ENCODE measurements around the gene CYP19A1. TPM values are rescaled to one million over a fixed set of nuclear protein-coding genes. Genes with fewer than 3 reads are reported as not detected.

The CYP19A1 gene
- polyA plus RNA-seq, 2 donors: 0.05 TPM; not detected in 1

- Histone ChIP-seq H3K27ac (ENCODE audit: low read depth in 2 of 2, low read length in 1 of 2) (no peak overlapping the region), H3K9me3 (ENCODE audit: control insufficient read depth in 2 of 2, insufficient read depth in 1 of 2, low read depth in 1 of 2, low read length in 1 of 2) (no peaks in the 10 kb centered on the region)
- WGBS, 2 donors: 85 to 88% methylated on average over 15 of the region's 15 CpGs
Observed at GRCh38 chr15:51377038-51377786, 38.8 kb upstream of the CYP19A1 start.

DNA sequence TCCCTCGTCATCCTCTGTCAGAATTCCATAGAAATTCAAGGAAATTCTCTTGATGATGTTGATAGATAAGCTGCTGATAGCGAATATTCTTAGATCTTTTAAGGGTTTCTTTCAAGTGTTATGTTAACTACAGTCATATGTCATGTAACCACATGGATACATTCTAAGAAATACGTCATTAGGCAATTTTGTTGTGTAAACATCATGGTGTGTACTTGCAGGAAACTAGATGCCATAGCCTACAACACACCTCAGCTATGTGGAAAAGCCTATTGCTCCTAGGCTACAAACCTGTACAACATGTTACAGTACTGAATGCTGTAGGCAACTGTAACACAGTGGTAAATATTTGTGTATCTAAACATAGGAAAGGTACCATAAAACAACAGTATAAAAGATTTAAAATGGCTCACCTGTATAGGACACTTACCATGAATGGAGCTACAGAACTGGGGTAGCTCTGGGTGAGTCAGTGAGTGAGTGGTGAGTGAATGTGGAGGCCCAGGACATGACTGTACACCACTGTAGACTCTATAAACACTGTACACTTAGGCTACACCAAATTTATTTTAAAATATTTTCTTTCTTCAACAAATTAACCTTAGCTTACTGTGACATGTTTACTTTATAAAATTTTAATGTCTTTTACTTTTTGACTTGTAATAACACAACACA lies 37.7 kb upstream of the CYP19A1 start:
- H3K27ac ChIP-seq (ENCODE audit: low read depth in 2 of 2, low read length in 1 of 2): no peak overlapping the region
- H3K9me3 ChIP-seq (ENCODE audit: control insufficient read depth in 2 of 2, insufficient read depth in 1 of 2, low read depth in 1 of 2, low read length in 1 of 2): no peaks in the 10 kb centered on the region
- 75 to 77% methylated on average over 3 of the region's 3 CpGs for WGBS, 2 donors
- H3K27me3 ChIP-seq (ENCODE audit: control insufficient read depth in 1 of 2, insufficient read depth in 2 of 2, low read length in 2 of 2): no peaks in the 10 kb centered on the region
- no peak overlapping the region for H3K4me3 ChIP-seq (ENCODE audit: low read depth in 1 of 2, low read length in 2 of 2)
- no peaks in the 10 kb centered on the region for H3K36me3 ChIP-seq (ENCODE audit: control insufficient read depth in 2 of 2, insufficient read depth in 2 of 2, low read length in 1 of 2)
- H3K4me1 ChIP-seq (ENCODE audit: control insufficient read depth in 2 of 2, insufficient read depth in 2 of 2, low read length in 1 of 2): no peaks in the 10 kb centered on the region

More at GRCh38 chr15:51377038-51377786, 38.8 kb upstream of the CYP19A1 start:
- Histone ChIP-seq H3K27me3 (ENCODE audit: control insufficient read depth in 1 of 2, insufficient read depth in 2 of 2, low read length in 2 of 2) (no peaks in the 10 kb centered on the region), H3K4me3 (ENCODE audit: low read depth in 1 of 2, low read length in 2 of 2) (no peak overlapping the region), H3K36me3 (ENCODE audit: control insufficient read depth in 2 of 2, insufficient read depth in 2 of 2, low read length in 1 of 2) (no peaks in the 10 kb centered on the region), H3K4me1 (ENCODE audit: control insufficient read depth in 2 of 2, insufficient read depth in 2 of 2, low read length in 1 of 2) (no peaks in the 10 kb centered on the region)

DNA sequence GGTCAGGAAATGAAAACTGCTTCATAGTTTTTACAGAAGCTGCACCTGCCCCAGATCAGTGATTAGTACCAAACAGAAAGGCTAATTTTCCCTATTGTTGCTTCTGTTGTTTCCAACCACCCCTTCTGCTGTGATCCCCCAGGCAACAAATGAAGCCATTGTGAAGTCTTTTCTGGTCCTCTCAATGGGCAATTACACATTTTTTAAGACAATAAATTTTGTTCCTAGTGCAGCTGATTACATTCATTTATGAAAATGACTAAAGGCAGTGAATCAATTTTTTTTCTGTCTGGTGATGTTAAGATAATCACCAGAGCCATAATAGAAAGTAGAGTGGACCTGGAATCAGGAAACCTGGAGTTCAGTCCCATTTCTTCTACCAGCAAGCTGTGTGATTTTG lies 35.7 kb upstream of the CYP19A1 start:
- Histone ChIP-seq H3K27ac (ENCODE audit: low read depth in 2 of 2, low read length in 1 of 2) (no peak overlapping the region), H3K9me3 (ENCODE audit: control insufficient read depth in 2 of 2, insufficient read depth in 1 of 2, low read depth in 1 of 2, low read length in 1 of 2) (no peaks in the 10 kb centered on the region), H3K27me3 (ENCODE audit: control insufficient read depth in 1 of 2, insufficient read depth in 2 of 2, low read length in 2 of 2) (no peaks in the 10 kb centered on the region), H3K4me3 (ENCODE audit: low read depth in 1 of 2, low read length in 2 of 2) (no peak overlapping the region), H3K4me1 (ENCODE audit: control insufficient read depth in 2 of 2, insufficient read depth in 2 of 2, low read length in 1 of 2) (no peaks in the 10 kb centered on the region), H3K36me3 (ENCODE audit: control insufficient read depth in 2 of 2, insufficient read depth in 2 of 2, low read length in 1 of 2) (no peaks in the 10 kb centered on the region)

GRCh38 chr15:51371266-51371665 lies 32.9 kb upstream of the CYP19A1 start:
- H3K27me3 ChIP-seq (ENCODE audit: control insufficient read depth in 1 of 2, insufficient read depth in 2 of 2, low read length in 2 of 2): no peaks in the 10 kb centered on the region
- H3K4me1 ChIP-seq (ENCODE audit: control insufficient read depth in 2 of 2, insufficient read depth in 2 of 2, low read length in 1 of 2): peaks cover 0 to 2% of the 10 kb centered on the region in 2 donors
- no peaks in the 10 kb centered on the region for H3K9me3 ChIP-seq (ENCODE audit: control insufficient read depth in 2 of 2, insufficient read depth in 1 of 2, low read depth in 1 of 2, low read length in 1 of 2)
- H3K27ac ChIP-seq (ENCODE audit: low read depth in 2 of 2, low read length in 1 of 2): no peak overlapping the region
- WGBS, 2 donors: 47 to 54% methylated on average over 1 of the region's 1 CpG
- H3K36me3 ChIP-seq (ENCODE audit: control insufficient read depth in 2 of 2, insufficient read depth in 2 of 2, low read length in 1 of 2): no peaks in the 10 kb centered on the region
- H3K4me3 ChIP-seq (ENCODE audit: low read depth in 1 of 2, low read length in 2 of 2): no peak overlapping the region

GRCh38 chr15:51369451-51369761 lies 31.0 kb upstream of the CYP19A1 start:
- H3K9me3 ChIP-seq (ENCODE audit: control insufficient read depth in 2 of 2, insufficient read depth in 1 of 2, low read depth in 1 of 2, low read length in 1 of 2): no peaks in the 10 kb centered on the region
- WGBS, 2 donors: 90 to 96% methylated on average over 1 of the region's 1 CpG

GRCh38 chr15:51368751-51369450 lies 30.5 kb upstream of the CYP19A1 start:
- WGBS, 2 donors: 78 to 82% methylated on average over 3 of the region's 3 CpGs
- Histone ChIP-seq H3K27me3 (ENCODE audit: control insufficient read depth in 1 of 2, insufficient read depth in 2 of 2, low read length in 2 of 2) (no peaks in the 10 kb centered on the region), H3K27ac (ENCODE audit: low read depth in 2 of 2, low read length in 1 of 2) (no peak overlapping the region), H3K36me3 (ENCODE audit: control insufficient read depth in 2 of 2, insufficient read depth in 2 of 2, low read length in 1 of 2) (no peaks in the 10 kb centered on the region), H3K4me3 (ENCODE audit: low read depth in 1 of 2, low read length in 2 of 2) (no peak overlapping the region), H3K4me1 (ENCODE audit: control insufficient read depth in 2 of 2, insufficient read depth in 2 of 2, low read length in 1 of 2) (peaks cover 0 to 4% of the 10 kb centered on the region in 2 donors), H3K9me3 (ENCODE audit: control insufficient read depth in 2 of 2, insufficient read depth in 1 of 2, low read depth in 1 of 2, low read length in 1 of 2) (no peaks in the 10 kb centered on the region)

More at GRCh38 chr15:51369451-51369761, 31.0 kb upstream of the CYP19A1 start:
- Histone ChIP-seq H3K27me3 (ENCODE audit: control insufficient read depth in 1 of 2, insufficient read depth in 2 of 2, low read length in 2 of 2) (no peaks in the 10 kb centered on the region), H3K4me3 (ENCODE audit: low read depth in 1 of 2, low read length in 2 of 2) (no peak overlapping the region), H3K27ac (ENCODE audit: low read depth in 2 of 2, low read length in 1 of 2) (no peak overlapping the region), H3K36me3 (ENCODE audit: control insufficient read depth in 2 of 2, insufficient read depth in 2 of 2, low read length in 1 of 2) (no peaks in the 10 kb centered on the region), H3K4me1 (ENCODE audit: control insufficient read depth in 2 of 2, insufficient read depth in 2 of 2, low read length in 1 of 2) (peaks cover 0 to 4% of the 10 kb centered on the region in 2 donors)

DNA sequence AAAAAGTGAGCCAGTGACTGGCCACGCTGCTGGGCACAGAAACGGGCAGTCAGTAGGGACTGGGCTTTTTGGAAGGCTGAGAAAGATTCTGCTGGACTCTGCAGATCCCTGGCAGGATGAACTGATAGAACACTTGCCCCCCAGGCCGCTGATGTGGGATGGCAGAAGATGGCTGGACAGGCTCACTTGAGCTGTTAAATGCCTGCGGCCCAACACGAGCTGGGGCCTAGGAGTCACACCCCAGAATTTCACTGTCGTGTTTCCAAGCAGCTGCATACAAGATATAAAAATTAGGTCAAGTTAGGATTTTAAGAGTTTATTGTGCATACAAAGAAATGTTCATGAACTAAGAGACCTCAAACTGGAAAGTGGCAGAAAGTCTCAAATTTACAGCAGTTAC lies 29.9 kb upstream of the CYP19A1 start:
- 80 to 83% methylated on average over 6 of the region's 6 CpGs for WGBS, 2 donors
- H3K27me3 ChIP-seq (ENCODE audit: control insufficient read depth in 1 of 2, insufficient read depth in 2 of 2, low read length in 2 of 2): no peaks in the 10 kb centered on the region
- no peaks in the 10 kb centered on the region for H3K36me3 ChIP-seq (ENCODE audit: control insufficient read depth in 2 of 2, insufficient read depth in 2 of 2, low read length in 1 of 2)
- H3K4me1 ChIP-seq (ENCODE audit: control insufficient read depth in 2 of 2, insufficient read depth in 2 of 2, low read length in 1 of 2): peaks cover 0 to 4% of the 10 kb centered on the region in 2 donors
- H3K9me3 ChIP-seq (ENCODE audit: control insufficient read depth in 2 of 2, insufficient read depth in 1 of 2, low read depth in 1 of 2, low read length in 1 of 2): no peaks in the 10 kb centered on the region
- H3K4me3 ChIP-seq (ENCODE audit: low read depth in 1 of 2, low read length in 2 of 2): no peak overlapping the region
- H3K27ac ChIP-seq (ENCODE audit: low read depth in 2 of 2, low read length in 1 of 2): no peak overlapping the region

GRCh38 chr15:51367322-51367976 lies 29.1 kb upstream of the CYP19A1 start:
- no peaks in the 10 kb centered on the region for H3K36me3 ChIP-seq (ENCODE audit: control insufficient read depth in 2 of 2, insufficient read depth in 2 of 2, low read length in 1 of 2)
- peak overlapping the region in 1 of 2 donors; percentile 71 for H3K27ac ChIP-seq (ENCODE audit: low read depth in 2 of 2, low read length in 1 of 2)
- 63 to 71% methylated on average over 10 of the region's 10 CpGs for WGBS, 2 donors
- no peaks in the 10 kb centered on the region for H3K9me3 ChIP-seq (ENCODE audit: control insufficient read depth in 2 of 2, insufficient read depth in 1 of 2, low read depth in 1 of 2, low read length in 1 of 2)
- no peaks in the 10 kb centered on the region for H3K27me3 ChIP-seq (ENCODE audit: control insufficient read depth in 1 of 2, insufficient read depth in 2 of 2, low read length in 2 of 2)
- H3K4me3 ChIP-seq (ENCODE audit: low read depth in 1 of 2, low read length in 2 of 2): no peak overlapping the region
- peaks cover 0 to 4% of the 10 kb centered on the region in 2 donors for H3K4me1 ChIP-seq (ENCODE audit: control insufficient read depth in 2 of 2, insufficient read depth in 2 of 2, low read length in 1 of 2)

DNA sequence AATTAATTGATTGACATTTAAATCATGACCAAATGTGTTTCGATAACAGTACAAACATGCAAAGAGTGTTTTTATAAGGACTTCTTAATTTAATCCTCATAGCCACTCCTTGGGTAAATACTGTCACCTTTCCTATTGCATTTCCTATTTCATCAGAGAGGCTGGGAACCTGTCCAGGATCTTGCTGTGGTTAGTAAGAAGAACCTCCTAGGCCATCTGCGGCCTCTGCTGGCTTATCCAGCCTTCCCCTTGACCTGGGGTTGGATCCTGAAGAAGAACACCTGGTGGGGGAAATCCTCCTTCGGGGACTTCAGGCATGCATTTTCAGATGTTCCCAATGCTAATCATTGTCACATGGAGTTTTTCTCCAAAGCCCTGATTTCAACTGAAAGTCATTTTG lies 28.5 kb upstream of the CYP19A1 start:
- Histone ChIP-seq H3K36me3 (ENCODE audit: control insufficient read depth in 2 of 2, insufficient read depth in 2 of 2, low read length in 1 of 2) (no peaks in the 10 kb centered on the region), H3K27ac (ENCODE audit: low read depth in 2 of 2, low read length in 1 of 2) (peak overlapping the region in 1 of 2 donors; percentile 71), H3K4me1 (ENCODE audit: control insufficient read depth in 2 of 2, insufficient read depth in 2 of 2, low read length in 1 of 2) (peaks cover 0 to 4% of the 10 kb centered on the region in 2 donors), H3K4me3 (ENCODE audit: low read depth in 1 of 2, low read length in 2 of 2) (no peak overlapping the region), H3K27me3 (ENCODE audit: control insufficient read depth in 1 of 2, insufficient read depth in 2 of 2, low read length in 2 of 2) (no peaks in the 10 kb centered on the region), H3K9me3 (ENCODE audit: control insufficient read depth in 2 of 2, insufficient read depth in 1 of 2, low read depth in 1 of 2, low read length in 1 of 2) (no peaks in the 10 kb centered on the region)
- WGBS, 2 donors: 46 to 54% methylated on average over 3 of the region's 3 CpGs

Measured in esophagus (tissue), 2 donors.